K562 (cell line): ENCODE results near the gene MSTO1. TPM values are rescaled to one million over a fixed set of nuclear protein-coding genes. Genes with fewer than 3 reads are reported as not detected.

Experiments used
- BRD4 ChIP-seq: fragments of 200-600 bp; sonication (generic); IDR thresholded peaks from 2 replicates; pipeline ENCODE4 v1.6.1; 2017; ENCODE audit warnings: inconsistent platforms
- BRD9 ChIP-seq: fragments of 450-650 bp; IDR thresholded peaks from 2 replicates; pipeline ENCODE4 v1.6.1; 2018; ENCODE audit warnings: low read depth; ENCODE audit not compliant: partially characterized antibody
- CBFA2T2 ChIP-seq: fragments of 450-650 bp; conservative IDR thresholded peaks from 2 replicates; pipeline ENCODE4 v1.6.1; 2017; ENCODE audit warnings: mild to moderate bottlenecking
- CBX3 ChIP-seq, 2 experiments: IDR thresholded peaks; 1 replicate in 1 of 2; 2 replicates in 1 of 2; pipeline ENCODE4 v1.6.1; 2012; ENCODE audit warnings: inconsistent platforms in 2 of 2, low read length in 2 of 2, borderline replicate concordance in 1 of 2, control low read depth in 1 of 2
- CEBPG ChIP-seq, 3 experiments: fragments of 200-800 bp in 1 of 3; sonication (Bioruptor generic) in 1 of 3; sonication (generic) in 1 of 3; formaldehyde crosslinking in 1 of 3; IDR thresholded peaks in 2 of 3; conservative IDR thresholded peaks in 1 of 3; 2 replicates each; pipeline versions ENCODE4 v1.6.1 to v1.8.0; 2016 to 2022; ENCODE audit warnings: missing compliant biosample characterization in 2 of 3, missing genetic modification characterization in 2 of 3, mild to moderate bottlenecking in 1 of 3, missing genetic modification reagents in 1 of 3
- FOXJ2 ChIP-seq: fragments of 200-800 bp; sonication (Bioruptor generic); IDR thresholded peaks from 2 replicates; pipeline ENCODE4 v1.6.1; 2016; ENCODE audit warnings: missing genetic modification characterization, missing compliant biosample characterization
- GATAD2B ChIP-seq: fragments of 450-650 bp; IDR thresholded peaks from 2 replicates; pipeline ENCODE4 v1.6.1; 2017; ENCODE audit warnings: mild to moderate bottlenecking, borderline replicate concordance
- JUN ChIP-seq, 2 experiments: sonication (generic) in 1 of 2; formaldehyde crosslinking in 1 of 2; IDR thresholded peaks; 2 replicates each; pipeline versions ENCODE4 v1.6.1 to v1.8.0; 2012 to 2022; ENCODE audit warnings: borderline replicate concordance in 2 of 2, mild to moderate bottlenecking in 2 of 2, improper control_type of control experiment in 1 of 2, low read depth in 1 of 2, low read length in 1 of 2, missing genetic modification reagents in 1 of 2
- KAT2B ChIP-seq: IDR thresholded peaks from one replicate; pipeline ENCODE4 v1.6.1; 2012; ENCODE audit warnings: low read depth, mild to moderate bottlenecking, control low read depth, inconsistent platforms, low read length, moderate library complexity
- KLF13 ChIP-seq: fragments of 450-650 bp; IDR thresholded peaks from 2 replicates; pipeline ENCODE4 v1.6.1; 2016; ENCODE audit warnings: missing genetic modification characterization, low read depth, mild to moderate bottlenecking, missing compliant biosample characterization, moderate library complexity, borderline replicate concordance
- NCOA1 ChIP-seq: fragments of 450-650 bp; IDR thresholded peaks from 2 replicates; pipeline ENCODE4 v1.6.1; 2016; ENCODE audit warnings: low read depth
- NR4A1 ChIP-seq, 2 experiments: fragments of 250-450 bp in 1 of 2; fragments of 450-650 bp in 1 of 2; sonication (Bioruptor Pico) in 1 of 2; IDR thresholded peaks; 2 replicates each; pipeline versions ENCODE4 v1.4.0 to v1.6.1; 2016 to 2020; ENCODE audit warnings: mild to moderate bottlenecking in 2 of 2, missing compliant biosample characterization in 1 of 2, missing genetic modification characterization in 1 of 2, moderate library complexity in 1 of 2
- POLR3A ChIP-seq: IDR thresholded peaks from 2 replicates; pipeline ENCODE4 v1.6.1; 2011; ENCODE audit warnings: borderline replicate concordance, mild to moderate bottlenecking, moderate library complexity; ENCODE audit not compliant: insufficient read length, insufficient read depth; ENCODE audit errors: extremely low read depth
- SAFB2 ChIP-seq: fragments of 200-400 bp; formaldehyde crosslinking; IDR thresholded peaks from 2 replicates; pipeline ENCODE4 v1.6.1; 2018; ENCODE audit warnings: borderline replicate concordance, low read length, low read depth, moderate library complexity; ENCODE audit not compliant: severe bottlenecking
- SMAD1 ChIP-seq: fragments of 150-350 bp; IDR thresholded peaks from 2 replicates; pipeline ENCODE4 v1.6.1; 2014; ENCODE audit warnings: low read length, low read depth; ENCODE audit not compliant: partially characterized antibody
- SRSF7 ChIP-seq: fragments of 200-400 bp; formaldehyde crosslinking; optimal IDR thresholded peaks from 2 replicates; pipeline ENCODE3; 2017; ENCODE audit warnings: mild to moderate bottlenecking, low read depth, low read length
- polyA plus RNA-seq, 8 experiments: library from polyadenylated mRNA; depleted of rRNA in 4 of 8; stranded (reverse) in 5 of 8; unstranded in 3 of 8; fragments of >200 nt; fragmentation: Nextera tagmentation in 2 of 8; fragmentation: Illumina TruSeq in 1 of 8; extraction: Ambion mirVana in 2 of 8; extraction: Trizol in 1 of 8; gene quantifications; 2 replicates each; pipeline versions ENCODE4 v1.2.1 to v1.2.3, GENCODE V29; 2011 to 2014; ENCODE audit warnings: inconsistent platforms in 1 of 8, missing spikeins in 1 of 8
- total RNA-seq, 7 experiments: library from RNA; depleted of rRNA in 6 of 7; stranded (reverse); fragments of >200 nt in 6 of 7; fragmentation: Illumina TruSeq in 2 of 7; extraction: Trizol in 2 of 7; gene quantifications; 2 replicates each; pipeline versions ENCODE4 v1.2.1 to v1.2.3, GENCODE V29; 2011 to 2021; ENCODE audit warnings: low replicate concordance in 1 of 7
- TF ChIP-seq, protein P1 (sequence below): fragments of 450-650 bp; IDR thresholded peaks from 2 replicates; pipeline ENCODE4 v1.7.0; 2016; ENCODE audit warnings: borderline replicate concordance
- TF ChIP-seq, protein P2 (sequence below), 2 experiments: fragments of 250-450 bp in 1 of 2; fragments of 450-650 bp in 1 of 2; sonication (Bioruptor Pico) in 1 of 2; IDR thresholded peaks; 2 replicates each; pipeline versions ENCODE4 v1.6.1 to v1.8.0; 2016 to 2021; ENCODE audit warnings: mild to moderate bottlenecking in 2 of 2, moderate library complexity in 2 of 2, missing compliant biosample characterization in 1 of 2, missing genetic modification characterization in 1 of 2
- TF ChIP-seq, protein P3 (sequence below), 2 experiments: fragments of 450-650 bp in 1 of 2; sonication (generic) in 1 of 2; formaldehyde crosslinking; conservative IDR thresholded peaks; 2 replicates each; pipeline versions ENCODE4 v1.4.0 to v1.8.1; 2020 to 2022; ENCODE audit warnings: mild to moderate bottlenecking in 1 of 2, missing genetic modification reagents in 1 of 2
- TF ChIP-seq, protein P4 (sequence below): fragments of 250-450 bp; sonication (Bioruptor Pico); IDR thresholded peaks from 2 replicates; pipeline ENCODE4 v1.4.0; 2020; ENCODE audit warnings: mild to moderate bottlenecking, moderate library complexity
- TF ChIP-seq, protein P5 (sequence below): IDR thresholded peaks from 2 replicates; pipeline ENCODE4 v1.6.1; 2011; ENCODE audit not compliant: insufficient read length; ENCODE audit errors: extremely low read depth

The MSTO1 gene
- total and polyA plus RNA-seq, 9 of the 15 experiments (the other 6 are each of a cell fraction or from before 2014, with no cell fraction given), result 18.8 to 71.1 (median 47.3) TPM

DNA sequence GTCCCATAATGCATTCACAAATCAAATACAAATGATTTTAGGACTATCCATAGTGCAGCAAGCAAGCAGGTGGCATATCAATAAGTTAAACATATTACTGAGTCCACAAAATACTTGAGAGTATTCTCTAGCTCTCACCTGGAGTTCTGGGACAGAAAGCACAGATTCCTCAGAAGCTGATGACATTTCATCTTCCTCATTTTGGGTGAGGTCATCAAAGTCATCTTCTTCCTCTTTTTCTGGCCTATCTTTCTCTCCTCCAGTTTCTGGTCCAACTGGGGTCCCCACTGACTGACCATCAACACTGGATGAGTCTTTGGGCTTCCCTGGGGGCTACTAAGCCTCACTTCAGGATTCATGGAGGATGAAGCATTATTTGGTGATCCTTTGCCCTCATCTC is 39.7 kb downstream of the MSTO1 start (continued):
- TF ChIP-seq, protein P1, sequence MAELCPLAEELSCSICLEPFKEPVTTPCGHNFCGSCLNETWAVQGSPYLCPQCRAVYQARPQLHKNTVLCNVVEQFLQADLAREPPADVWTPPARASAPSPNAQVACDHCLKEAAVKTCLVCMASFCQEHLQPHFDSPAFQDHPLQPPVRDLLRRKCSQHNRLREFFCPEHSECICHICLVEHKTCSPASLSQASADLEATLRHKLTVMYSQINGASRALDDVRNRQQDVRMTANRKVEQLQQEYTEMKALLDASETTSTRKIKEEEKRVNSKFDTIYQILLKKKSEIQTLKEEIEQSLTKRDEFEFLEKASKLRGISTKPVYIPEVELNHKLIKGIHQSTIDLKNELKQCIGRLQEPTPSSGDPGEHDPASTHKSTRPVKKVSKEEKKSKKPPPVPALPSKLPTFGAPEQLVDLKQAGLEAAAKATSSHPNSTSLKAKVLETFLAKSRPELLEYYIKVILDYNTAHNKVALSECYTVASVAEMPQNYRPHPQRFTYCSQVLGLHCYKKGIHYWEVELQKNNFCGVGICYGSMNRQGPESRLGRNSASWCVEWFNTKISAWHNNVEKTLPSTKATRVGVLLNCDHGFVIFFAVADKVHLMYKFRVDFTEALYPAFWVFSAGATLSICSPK, result no peak
- TF ChIP-seq SRSF7 (no peak), CBX3 (IDR thresholded peaks at IDR 0.05; ENCODE audit: borderline replicate concordance in 1 of 2, low read length in 2 of 2) (no peak), SAFB2 (no peak), POLR3A (no peak), SMAD1 (no peak), GATAD2B (no peak), BRD9 (no peak), CEBPG (CRISPR knock-in tag; IDR thresholded peaks at IDR 0.05) (no peak), CEBPG (tag; conservative IDR thresholded peaks at IDR 0.05 in 1 of 2, IDR thresholded peaks at IDR 0.05 in 1 of 2) (no peak), JUN (IDR thresholded peaks at IDR 0.05; ENCODE audit: borderline replicate concordance, low read depth, low read length) (0 out of 2 replicates have a peak, but pooled peaks have one; percentile 32), JUN (CRISPR knock-in tag; IDR thresholded peaks at IDR 0.05; ENCODE audit: borderline replicate concordance) (no peak), BRD4 (no peak), CBFA2T2 (no peak), NCOA1 (no peak), KAT2B (no peak), NR4A1 (CRISPR knock-in tag; IDR thresholded peaks at IDR 0.05) (no peak), NR4A1 (tag; IDR thresholded peaks at IDR 0.05) (no peak), FOXJ2 (no peak), KLF13 (no peak)
- TF ChIP-seq, protein P2, sequence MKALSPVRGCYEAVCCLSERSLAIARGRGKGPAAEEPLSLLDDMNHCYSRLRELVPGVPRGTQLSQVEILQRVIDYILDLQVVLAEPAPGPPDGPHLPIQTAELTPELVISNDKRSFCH (CRISPR knock-in tag; IDR thresholded peaks at IDR 0.05), result no peak
- TF ChIP-seq, protein P2 (tag; IDR thresholded peaks at IDR 0.05), result no peak
- TF ChIP-seq, protein P3, sequence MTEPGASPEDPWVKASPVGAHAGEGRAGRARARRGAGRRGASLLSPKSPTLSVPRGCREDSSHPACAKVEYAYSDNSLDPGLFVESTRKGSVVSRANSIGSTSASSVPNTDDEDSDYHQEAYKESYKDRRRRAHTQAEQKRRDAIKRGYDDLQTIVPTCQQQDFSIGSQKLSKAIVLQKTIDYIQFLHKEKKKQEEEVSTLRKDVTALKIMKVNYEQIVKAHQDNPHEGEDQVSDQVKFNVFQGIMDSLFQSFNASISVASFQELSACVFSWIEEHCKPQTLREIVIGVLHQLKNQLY (CRISPR knock-in tag; conservative IDR thresholded peaks at IDR 0.05), result no peak
- TF ChIP-seq, protein P4, sequence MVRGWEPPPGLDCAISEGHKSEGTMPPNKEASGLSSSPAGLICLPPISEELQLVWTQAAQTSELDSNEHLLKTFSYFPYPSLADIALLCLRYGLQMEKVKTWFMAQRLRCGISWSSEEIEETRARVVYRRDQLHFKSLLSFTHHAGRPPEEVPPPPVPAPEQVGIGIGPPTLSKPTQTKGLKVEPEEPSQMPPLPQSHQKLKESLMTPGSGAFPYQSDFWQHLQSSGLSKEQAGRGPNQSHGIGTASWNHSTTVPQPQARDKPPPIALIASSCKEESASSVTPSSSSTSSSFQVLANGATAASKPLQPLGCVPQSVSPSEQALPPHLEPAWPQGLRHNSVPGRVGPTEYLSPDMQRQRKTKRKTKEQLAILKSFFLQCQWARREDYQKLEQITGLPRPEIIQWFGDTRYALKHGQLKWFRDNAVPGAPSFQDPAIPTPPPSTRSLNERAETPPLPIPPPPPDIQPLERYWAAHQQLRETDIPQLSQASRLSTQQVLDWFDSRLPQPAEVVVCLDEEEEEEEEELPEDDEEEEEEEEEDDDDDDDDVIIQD (CRISPR knock-in tag), result no peak
- TF ChIP-seq, protein P5, sequence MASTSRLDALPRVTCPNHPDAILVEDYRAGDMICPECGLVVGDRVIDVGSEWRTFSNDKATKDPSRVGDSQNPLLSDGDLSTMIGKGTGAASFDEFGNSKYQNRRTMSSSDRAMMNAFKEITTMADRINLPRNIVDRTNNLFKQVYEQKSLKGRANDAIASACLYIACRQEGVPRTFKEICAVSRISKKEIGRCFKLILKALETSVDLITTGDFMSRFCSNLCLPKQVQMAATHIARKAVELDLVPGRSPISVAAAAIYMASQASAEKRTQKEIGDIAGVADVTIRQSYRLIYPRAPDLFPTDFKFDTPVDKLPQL, result no peak
